ENCODE results near the gene PTPRA. TPM values are rescaled to one million over a fixed set of nuclear protein-coding genes. Genes with fewer than 3 reads are reported as not detected.

The PTPRA gene
- total RNA-seq, 1 experiment from 2014 or later = 45.2 TPM

DNA sequence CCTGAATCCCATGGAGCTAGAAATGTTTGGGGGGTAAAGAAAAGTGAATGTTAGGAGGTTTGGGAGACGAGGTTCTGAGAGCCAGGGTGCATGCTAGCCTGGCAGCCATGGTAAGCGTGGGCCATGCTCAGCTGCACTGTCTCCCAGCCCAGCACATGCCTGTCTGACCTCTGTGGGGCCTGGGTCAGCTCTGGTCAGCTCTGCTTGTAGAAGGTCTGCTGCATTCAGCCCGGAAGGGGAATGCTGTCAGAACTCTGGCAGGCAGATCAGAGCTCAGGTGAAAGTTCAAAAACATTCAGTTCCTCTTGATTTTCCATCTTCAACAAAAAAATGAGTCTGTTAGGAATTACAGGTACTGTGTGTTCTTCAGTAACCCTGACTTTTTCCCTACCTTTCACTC is 164.4 kb downstream of the PTPRA start:
- no peak overlapping the region for H2BK20ac ChIP-seq (ENCODE audit: low read depth, low read length, poor library complexity, severe bottlenecking)
- no peak overlapping the region for H3K18ac ChIP-seq (ENCODE audit: insufficient read length, low read depth, low read length)
- no peaks in the 10 kb centered on the region for H3K9me3 ChIP-seq (ENCODE audit: control insufficient read depth, low read depth, low read length)
- H2BK5ac ChIP-seq (ENCODE audit: insufficient read length, low read length) = no peak overlapping the region
- no peaks in the 10 kb centered on the region for H3K27me3 ChIP-seq (ENCODE audit: insufficient read depth, low read length)
- Mint-ChIP-seq H3K27me3 (ENCODE audit: low read depth) (no peaks in the 10 kb centered on the region; the same call in 1 of the 2 replicates), H3K4me1 (peaks cover 12 to 14% of the 10 kb centered on the region in 2 experiments), H3K4me3 (no peak overlapping the region), H3K27ac (no peak overlapping the region), H3K9me3 (no peaks in the 10 kb centered on the region), H3K36me3 (ENCODE audit: insufficient read depth in 1 of 3, low read depth in 3 of 3) (peaks cover 18 to 61% (median 60%) of the 10 kb centered on the region in 3 experiments; a peak in 6 of 7 replicates)
- H4K8ac ChIP-seq (replicated peaks; ENCODE audit: insufficient read length, low read depth, low read length) = no peak overlapping the region
- no peak overlapping the region for H3K4ac ChIP-seq (ENCODE audit: low read depth, low read length)
- H2AK5ac ChIP-seq (ENCODE audit: insufficient read length, low read length) = no peak overlapping the region
- H2AFZ ChIP-seq (ENCODE audit: low read length) = no peak overlapping the region
- TF ChIP-seq, protein P1, sequence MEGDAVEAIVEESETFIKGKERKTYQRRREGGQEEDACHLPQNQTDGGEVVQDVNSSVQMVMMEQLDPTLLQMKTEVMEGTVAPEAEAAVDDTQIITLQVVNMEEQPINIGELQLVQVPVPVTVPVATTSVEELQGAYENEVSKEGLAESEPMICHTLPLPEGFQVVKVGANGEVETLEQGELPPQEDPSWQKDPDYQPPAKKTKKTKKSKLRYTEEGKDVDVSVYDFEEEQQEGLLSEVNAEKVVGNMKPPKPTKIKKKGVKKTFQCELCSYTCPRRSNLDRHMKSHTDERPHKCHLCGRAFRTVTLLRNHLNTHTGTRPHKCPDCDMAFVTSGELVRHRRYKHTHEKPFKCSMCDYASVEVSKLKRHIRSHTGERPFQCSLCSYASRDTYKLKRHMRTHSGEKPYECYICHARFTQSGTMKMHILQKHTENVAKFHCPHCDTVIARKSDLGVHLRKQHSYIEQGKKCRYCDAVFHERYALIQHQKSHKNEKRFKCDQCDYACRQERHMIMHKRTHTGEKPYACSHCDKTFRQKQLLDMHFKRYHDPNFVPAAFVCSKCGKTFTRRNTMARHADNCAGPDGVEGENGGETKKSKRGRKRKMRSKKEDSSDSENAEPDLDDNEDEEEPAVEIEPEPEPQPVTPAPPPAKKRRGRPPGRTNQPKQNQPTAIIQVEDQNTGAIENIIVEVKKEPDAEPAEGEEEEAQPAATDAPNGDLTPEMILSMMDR (conservative IDR thresholded peaks at IDR 0.05) = no peak
- no peak overlapping the region for H2BK120ac ChIP-seq (ENCODE audit: low read depth, low read length, poor library complexity, severe bottlenecking)
- H3K23me2 ChIP-seq (ENCODE audit: insufficient read length, low read depth, low read length, poor library complexity, severe bottlenecking) = no peaks in the 10 kb centered on the region
- no peak overlapping the region for H4K91ac ChIP-seq (ENCODE audit: insufficient read length, low read depth, low read length)
- H3T11ph ChIP-seq (ENCODE audit: low read length) = no peak overlapping the region
- no peak overlapping the region for H3K4me2 ChIP-seq (ENCODE audit: insufficient read depth, insufficient read length, low read length)
- H3K56ac ChIP-seq (ENCODE audit: insufficient read length, low read depth, low read length) = no peak overlapping the region
- H3K79me1 ChIP-seq (ENCODE audit: insufficient read depth, low read depth, low read length, poor library complexity, severe bottlenecking) = no peaks in the 10 kb centered on the region
- H3K79me2 ChIP-seq (ENCODE audit: insufficient read depth, low read length) = no peaks in the 10 kb centered on the region
- H2BK15ac ChIP-seq (ENCODE audit: low read depth, low read length) = no peak overlapping the region
- no peak for DNase-seq
- H3K9ac ChIP-seq (ENCODE audit: extremely low read depth, insufficient read length, low read length) = no peak overlapping the region
- H3K27ac ChIP-seq (ENCODE audit: insufficient read length, low read depth, low read length) = no peak overlapping the region
- no peaks in the 10 kb centered on the region for H4K20me1 ChIP-seq (ENCODE audit: control insufficient read depth, insufficient read depth, insufficient read length)
- WGBS (ENCODE audit: extremely low coverage, insufficient read length, low lambda C conversion rate) = no CpG with 5 or more reads among the region's 3 CpGs
- no peak overlapping the region for H3K23ac ChIP-seq (ENCODE audit: insufficient read length, low read depth, low read length)
- H3K4me1 ChIP-seq (ENCODE audit: insufficient read depth, low read length) = peaks cover 6% of the 10 kb centered on the region; the same call in 1 of the 2 replicates
- no peak overlapping the region for H3K14ac ChIP-seq (ENCODE audit: insufficient read depth, low read length)
- no peak overlapping the region for H4K5ac ChIP-seq (ENCODE audit: insufficient read length, low read depth, low read length)
- H2BK12ac ChIP-seq (ENCODE audit: insufficient read length, low read depth, low read length) = no peak overlapping the region
